ENCODE measurements around the gene UBE2G2. TPM values are rescaled to one million over a fixed set of nuclear protein-coding genes. Genes with fewer than 3 reads are reported as not detected.

UBE2G2 gene
- polyA plus RNA-seq, 1 donor (not counting 4 experiments of a cell fraction or from before 2014, with no cell fraction given): 106 TPM

GRCh38 chr21:44819283-44820243, 17.9 kb upstream of the UBE2G2 start:
- dilution Hi-C loops (cut with MboI; ENCODE audit: extremely low pct_ligation_motif_present, low sequenced_read_pairs): no loop called here
- TF ChIP-seq EZH2 (IDR thresholded peaks at IDR 0.05; ENCODE audit: low read length) (no peak), CTCF (optimal IDR thresholded peaks at IDR 0.05 in 1 of 3, IDR thresholded peaks at IDR 0.05 in 1 of 3, conservative IDR thresholded peaks at IDR 0.05 in 1 of 3; ENCODE audit: extremely low read depth in 1 of 3, insufficient read depth in 2 of 3, low read length in 3 of 3) (no peak)

DNA sequence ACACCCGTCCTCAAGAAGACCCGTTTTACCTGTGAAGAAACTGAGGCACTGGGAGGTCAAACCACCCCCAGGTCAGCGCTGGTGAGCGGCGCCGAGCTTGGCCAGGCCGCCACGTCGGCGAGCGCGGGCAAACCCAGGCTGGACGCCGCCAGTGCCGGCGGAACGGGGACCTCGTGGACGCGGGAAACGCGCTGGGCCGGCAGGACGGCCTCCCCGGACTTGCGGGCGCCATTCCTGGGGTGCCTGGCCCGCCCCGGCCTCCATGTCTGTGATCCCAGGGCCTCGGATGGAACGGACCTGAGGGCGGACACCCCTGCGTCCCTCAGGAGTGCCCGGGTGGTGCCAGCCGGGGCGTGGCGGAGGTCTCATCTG, 17.0 kb upstream of the UBE2G2 start:
- peak overlapping the region; percentile 37 for H2AFZ ChIP-seq (ENCODE audit: control insufficient read depth, low read length)
- H3K27me3 ChIP-seq (ENCODE audit: control insufficient read depth, extremely low read depth, insufficient read depth, low read length): no peaks in the 10 kb centered on the region
- dilution Hi-C loops (cut with MboI; ENCODE audit: extremely low pct_ligation_motif_present, low sequenced_read_pairs): no loop called here
- peak overlapping the region; percentile 81 for H3K9ac ChIP-seq (ENCODE audit: control insufficient read depth, extremely low read depth, insufficient read depth, low read length)
- peak overlapping the region; percentile 69 for H3K4me2 ChIP-seq (ENCODE audit: control insufficient read depth, extremely low read depth, insufficient read depth, low read depth, low read length)
- no peaks in the 10 kb centered on the region for H3K4me1 ChIP-seq (ENCODE audit: control insufficient read depth, extremely low read depth, insufficient read depth, low read length)
- TF ChIP-seq EZH2 (IDR thresholded peaks at IDR 0.05; ENCODE audit: low read length) (no peak), CTCF (optimal IDR thresholded peaks at IDR 0.05 in 1 of 3, IDR thresholded peaks at IDR 0.05 in 1 of 3, conservative IDR thresholded peaks at IDR 0.05 in 1 of 3; ENCODE audit: extremely low read depth in 1 of 3, insufficient read depth in 2 of 3, low read length in 3 of 3) (no peak)
- peaks cover 24% of the 10 kb centered on the region for H4K20me1 ChIP-seq (ENCODE audit: control insufficient read depth, extremely low read depth, insufficient read depth, low read length)
- no peak overlapping the region for H3K27ac ChIP-seq (ENCODE audit: control insufficient read depth, insufficient read depth, low read length)
- peaks cover 1 to 3% of the 10 kb centered on the region in 2 experiments for H3K36me3 ChIP-seq (ENCODE audit: control insufficient read depth in 2 of 2, extremely low read depth in 1 of 2, insufficient read depth in 2 of 2, low read length in 2 of 2)
- peaks cover 34% of the 10 kb centered on the region for H3K79me2 ChIP-seq (ENCODE audit: control insufficient read depth, insufficient read depth, low read length)
- no peaks in the 10 kb centered on the region for H3K9me1 ChIP-seq (ENCODE audit: control insufficient read depth, extremely low read depth, insufficient read depth, low read length)
- no peak for DNase-seq (ENCODE audit: low read depth, low spot score)
- FAIRE-seq: no peak
- peak overlapping the region; percentile 57 to 68 (median 64) for H3K4me3 ChIP-seq (ENCODE audit: control insufficient read depth in 2 of 3, extremely low read depth in 1 of 3, insufficient read depth in 2 of 3, low read depth in 1 of 3, low read length in 3 of 3)
- H3K9me3 ChIP-seq (ENCODE audit: control insufficient read depth, low read depth, low read length): peaks cover 5% of the 10 kb centered on the region

More at GRCh38 chr21:44819283-44820243, 17.9 kb upstream of the UBE2G2 start:
- peaks cover 20% of the 10 kb centered on the region for H4K20me1 ChIP-seq (ENCODE audit: control insufficient read depth, extremely low read depth, insufficient read depth, low read length)
- no peak for DNase-seq (ENCODE audit: low read depth, low spot score)
- FAIRE-seq: no peak
- H3K27me3 ChIP-seq (ENCODE audit: control insufficient read depth, extremely low read depth, insufficient read depth, low read length): no peaks in the 10 kb centered on the region
- H3K9me3 ChIP-seq (ENCODE audit: control insufficient read depth, low read depth, low read length): peaks cover 5% of the 10 kb centered on the region
- H2AFZ ChIP-seq (ENCODE audit: control insufficient read depth, low read length): no peak overlapping the region
- H3K4me2 ChIP-seq (ENCODE audit: control insufficient read depth, extremely low read depth, insufficient read depth, low read depth, low read length): no peak overlapping the region
- H3K4me3 ChIP-seq (ENCODE audit: control insufficient read depth in 2 of 3, extremely low read depth in 1 of 3, insufficient read depth in 2 of 3, low read depth in 1 of 3, low read length in 3 of 3): no peak overlapping the region
- H3K27ac ChIP-seq (ENCODE audit: control insufficient read depth, insufficient read depth, low read length): no peak overlapping the region
- H3K79me2 ChIP-seq (ENCODE audit: control insufficient read depth, insufficient read depth, low read length): peaks cover 27% of the 10 kb centered on the region
- H3K9me1 ChIP-seq (ENCODE audit: control insufficient read depth, extremely low read depth, insufficient read depth, low read length): no peaks in the 10 kb centered on the region
- no peak overlapping the region for H3K9ac ChIP-seq (ENCODE audit: control insufficient read depth, extremely low read depth, insufficient read depth, low read length)
- no peaks in the 10 kb centered on the region for H3K4me1 ChIP-seq (ENCODE audit: control insufficient read depth, extremely low read depth, insufficient read depth, low read length)
- H3K36me3 ChIP-seq (ENCODE audit: control insufficient read depth in 2 of 2, extremely low read depth in 1 of 2, insufficient read depth in 2 of 2, low read length in 2 of 2): peaks cover 0 to 1% of the 10 kb centered on the region in 2 experiments
